ENCODE data around the gene NRXN3. TPM values are rescaled to one million over a fixed set of nuclear protein-coding genes. Genes with fewer than 3 reads are reported as not detected.

NRXN3 gene
- polyA plus RNA-seq, 1 donor from 2014 or later = 110 TPM

- no peaks in the 10 kb centered on the region for H3K36me3 ChIP-seq (ENCODE audit: insufficient read depth, low read length)
- H4K20me1 ChIP-seq (ENCODE audit: insufficient read depth) = no peaks in the 10 kb centered on the region
- no peaks in the 10 kb centered on the region for H3K9me3 ChIP-seq (ENCODE audit: low read length)
- H3K4me3 ChIP-seq (ENCODE audit: low read length) = no peak overlapping the region
- H3K27ac ChIP-seq (ENCODE audit: low read length) = no peak overlapping the region
- no peak overlapping the region for H3K9ac ChIP-seq (ENCODE audit: low read length)
- H3K27me3 ChIP-seq (ENCODE audit: insufficient read depth, low read depth, low read length) = no peaks in the 10 kb centered on the region
- no peaks in the 10 kb centered on the region for H3K9me2 ChIP-seq (ENCODE audit: insufficient read depth, low read length)
- H3F3A ChIP-seq (ENCODE audit: insufficient read depth, low read length, poor library complexity, severe bottlenecking) = no peaks in the 10 kb centered on the region
- peaks cover 71% of the 10 kb centered on the region for H3K79me2 ChIP-seq (replicated peaks; ENCODE audit: insufficient read depth, low read length)
- H3K4me2 ChIP-seq (ENCODE audit: low read length) = no peak overlapping the region
- TF ChIP-seq MXI1 (conservative IDR thresholded peaks at IDR 0.05; ENCODE audit: poor library complexity, severe bottlenecking) (no peak), POLR2AphosphoS5 (IDR thresholded peaks at IDR 0.05) (no peak), REST (IDR thresholded peaks at IDR 0.05; ENCODE audit: borderline replicate concordance) (no peak), CTCF (IDR thresholded peaks at IDR 0.05; ENCODE audit: poor library complexity, severe bottlenecking) (no peak), EZH2 (IDR thresholded peaks at IDR 0.05; ENCODE audit: borderline replicate concordance, insufficient read depth, low read length, poor library complexity, severe bottlenecking) (no peak), TAF1 (IDR thresholded peaks at IDR 0.05; ENCODE audit: low read depth) (no peak), SMC3 (conservative IDR thresholded peaks at IDR 0.05; ENCODE audit: poor library complexity) (no peak)
- H2AFZ ChIP-seq (ENCODE audit: low read depth, low read length) = no peak overlapping the region
These were observed 18.7 kb downstream of the NRXN3 start for GRCh38 chr14:78188882-78189281.

DNA sequence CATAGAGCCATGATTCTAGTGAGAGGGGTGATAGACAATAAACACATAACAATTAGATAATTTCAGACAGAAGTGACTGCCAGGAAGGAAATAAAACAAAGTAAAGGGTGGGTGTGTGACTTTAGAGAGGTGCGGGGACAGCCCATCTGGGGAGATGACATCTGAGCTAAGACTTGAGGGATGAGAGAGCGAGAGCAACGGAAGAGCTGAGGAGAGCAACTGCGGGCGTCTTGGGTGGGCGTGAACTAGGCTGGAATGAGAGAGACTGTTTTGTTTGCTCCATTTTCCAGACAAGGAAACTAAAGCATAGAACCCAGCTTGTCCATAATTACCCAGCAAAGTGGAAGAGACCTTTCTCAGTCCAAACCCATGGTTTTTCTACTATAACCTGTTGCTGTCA lies 25.3 kb downstream of the NRXN3 start:
- no peaks in the 10 kb centered on the region for H3F3A ChIP-seq (ENCODE audit: insufficient read depth, low read length, poor library complexity, severe bottlenecking)
- TF ChIP-seq MXI1 (conservative IDR thresholded peaks at IDR 0.05; ENCODE audit: poor library complexity, severe bottlenecking) (no peak), TAF1 (IDR thresholded peaks at IDR 0.05; ENCODE audit: low read depth) (no peak), EP300 (conservative IDR thresholded peaks at IDR 0.05; ENCODE audit: poor library complexity, severe bottlenecking) (no peak), RAD21 (conservative IDR thresholded peaks at IDR 0.05) (no peak), REST (IDR thresholded peaks at IDR 0.05; ENCODE audit: borderline replicate concordance) (no peak), POLR2AphosphoS5 (IDR thresholded peaks at IDR 0.05) (no peak), SMC3 (conservative IDR thresholded peaks at IDR 0.05; ENCODE audit: poor library complexity) (no peak), CTCF (IDR thresholded peaks at IDR 0.05; ENCODE audit: poor library complexity, severe bottlenecking) (no peak), EZH2 (IDR thresholded peaks at IDR 0.05; ENCODE audit: borderline replicate concordance, insufficient read depth, low read length, poor library complexity, severe bottlenecking) (no peak)

More for the DNA sequence above, 25.3 kb downstream of the NRXN3 start:
- Histone ChIP-seq H3K79me2 (replicated peaks; ENCODE audit: insufficient read depth, low read length) (peaks cover 71% of the 10 kb centered on the region), H3K9ac (ENCODE audit: low read length) (no peak overlapping the region), H2AFZ (ENCODE audit: low read depth, low read length) (no peak overlapping the region), H3K27me3 (ENCODE audit: insufficient read depth, low read depth, low read length) (no peaks in the 10 kb centered on the region), H3K9me3 (ENCODE audit: low read length) (no peaks in the 10 kb centered on the region), H3K36me3 (ENCODE audit: insufficient read depth, low read length) (no peaks in the 10 kb centered on the region), H3K27ac (ENCODE audit: low read length) (no peak overlapping the region), H3K4me2 (ENCODE audit: low read length) (no peak overlapping the region), H3K9me2 (ENCODE audit: insufficient read depth, low read length) (no peaks in the 10 kb centered on the region), H3K4me3 (ENCODE audit: low read length) (no peak overlapping the region), H4K20me1 (ENCODE audit: insufficient read depth) (no peaks in the 10 kb centered on the region)
